Esophagus muscularis mucosa (tissue), 4 donors: ENCODE data around the gene SPANXN1. TPM values are rescaled to one million over a fixed set of nuclear protein-coding genes. Genes with fewer than 3 reads are reported as not detected.
"Not testable (repeated sequence)": the region's sequence is repeated elsewhere in the genome, so short reads cannot be mapped to it uniquely, and the experiment has no call there.

Experiments used
- DNase-seq: peaks from one replicate; pipeline ENCODE4 v3.0.0-alpha.2; 2017; ENCODE audit errors: extremely low spot score
- H3K27ac ChIP-seq, 4 donors: fragments of 200-600 bp; sonication (generic); replicated peaks in 1 of 4; 1 replicate in 3 of 4; 2 replicates in 1 of 4; pipeline ENCODE4 v1.5.1; 2016 to 2019; ENCODE audit warnings: mild to moderate bottlenecking in 1 of 4
- H3K27me3 ChIP-seq, 4 donors: fragments of 200-600 bp; sonication (generic); one replicate each; pipeline versions ENCODE4 v1.5.1 to v1.6.0; 2016 to 2019
- H3K36me3 ChIP-seq, 4 donors: fragments of 200-600 bp; sonication (generic); one replicate each; pipeline ENCODE4 v1.5.1; 2016 to 2019
- H3K4me1 ChIP-seq, 4 donors: fragments of 200-600 bp; sonication (generic); one replicate each; pipeline ENCODE4 v1.5.1; 2016 to 2019
- H3K4me3 ChIP-seq, 4 donors: fragments of 200-600 bp; sonication (generic); 1 replicate in 2 of 4; 2 replicates in 2 of 4; pipeline ENCODE4 v1.5.1; 2016 to 2019; ENCODE audit warnings: mild to moderate bottlenecking in 4 of 4, moderate library complexity in 1 of 4
- H3K9me3 ChIP-seq, 4 donors: fragments of 200-600 bp; sonication (generic); 1 replicate in 3 of 4; 2 replicates in 1 of 4; pipeline ENCODE4 v1.5.1; 2016 to 2019
- CTCF ChIP-seq, 3 experiments: fragments of 200-600 bp in 2 of 3; fragments of 450-650 bp in 1 of 3; sonication (generic) in 2 of 3; IDR thresholded peaks; one replicate each; pipeline ENCODE4 v1.5.1; 2017 to 2019; ENCODE audit warnings: antibody characterized with exemption in 3 of 3, mild to moderate bottlenecking in 2 of 3, moderate library complexity in 1 of 3
- EP300 ChIP-seq: sonication (generic); formaldehyde crosslinking; IDR thresholded peaks from one replicate; pipeline ENCODE4 v1.6.1; 2017; ENCODE audit warnings: antibody characterized with exemption
- POLR2A ChIP-seq: fragments of 450-650 bp; IDR thresholded peaks from one replicate; pipeline ENCODE4 v1.6.1; 2017; ENCODE audit warnings: antibody characterized with exemption, moderate library complexity, mild to moderate bottlenecking, low read depth
- POLR2AphosphoS5 ChIP-seq, 2 donors: sonication (generic); formaldehyde crosslinking; IDR thresholded peaks; one replicate each; pipeline ENCODE4 v1.6.1; 2017; ENCODE audit warnings: antibody characterized with exemption in 2 of 2
- WGBS: methylation state at CpG from one replicate; pipeline ENCODE4 v1.1.5; 2018; 5-methylcytosine and 5-hydroxymethylcytosine counted together
- intact Hi-C: fragments of 100-400 bp; cut with DNase I; formaldehyde crosslinking; loops from one replicate; pipeline ENCODE4 v1.15.1; 2023
- total RNA-seq, 4 donors: library from RNA; depleted of rRNA; stranded (reverse); fragments of >200 nt; gene quantifications; one replicate each; pipeline versions ENCODE4 v1.1.0 to v1.2.1, GENCODE V29; 2016

Gene SPANXN1
- total RNA-seq, result not detected

GRCh38 chrX:145247203-145247602, at the start of gene SPANXN1:
SPANXN1 (plus strand) TSS chrX:145247503; CDS start chrX:145247587, 84 bp downstream.
- H3K36me3 ChIP-seq, H3K27me3 ChIP-seq, intact Hi-C loops, DNase-seq, H3K4me3 ChIP-seq, H3K27ac ChIP-seq, H3K9me3 ChIP-seq, H3K4me1 ChIP-seq: not testable (repeated sequence)
- WGBS, result 0% methylated on average over 2 of the region's 4 CpGs

- no peak for DNase-seq
- intact Hi-C loops, result no loop called here
- Histone ChIP-seq H3K4me3 (no peak overlapping the region), H3K9me3 (no peaks in the 10 kb centered on the region), H3K4me1 (no peaks in the 10 kb centered on the region), H3K27me3 (no peaks in the 10 kb centered on the region), H3K36me3 (no peaks in the 10 kb centered on the region), H3K27ac (no peak overlapping the region)
- TF ChIP-seq CTCF (IDR thresholded peaks at IDR 0.05) (no peak), POLR2A (no peak), EP300 (no peak), POLR2AphosphoS5 (IDR thresholded peaks at IDR 0.05) (no peak)
- WGBS, result 50% methylated on average over 3 of the region's 3 CpGs
Measured at GRCh38 chrX:145199078-145199477, 48.2 kb upstream of the SPANXN1 start.

DNA sequence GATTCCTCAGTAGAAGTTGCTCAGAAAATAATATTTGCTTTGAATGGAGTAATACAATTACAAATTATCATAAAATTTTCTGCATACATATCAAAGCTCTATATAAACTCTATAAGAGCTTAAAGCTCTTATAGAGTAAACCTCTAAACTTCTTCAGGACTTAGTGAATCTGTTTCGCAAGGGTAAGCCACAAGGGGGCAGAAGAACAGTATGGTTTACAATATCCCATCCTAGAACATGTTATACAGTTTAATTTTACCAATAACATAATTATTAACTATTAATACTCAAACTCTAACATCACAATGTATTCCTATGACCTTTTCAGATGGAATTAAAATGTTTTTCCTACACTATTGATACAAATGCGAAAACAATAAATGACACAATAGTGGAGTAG, 33.8 kb upstream of the SPANXN1 start:
- Histone ChIP-seq H3K4me3 (no peak overlapping the region), H3K36me3 (no peaks in the 10 kb centered on the region), H3K4me1 (no peaks in the 10 kb centered on the region), H3K27ac (no peak overlapping the region), H3K9me3 (peaks cover 0 to 10% (median 0%) of the 10 kb centered on the region in 4 donors), H3K27me3 (no peaks in the 10 kb centered on the region)
- intact Hi-C loops, result no loop called here
- WGBS, result 42% methylated on average over 2 of the region's 2 CpGs
- TF ChIP-seq EP300 (no peak), POLR2AphosphoS5 (IDR thresholded peaks at IDR 0.05) (no peak), POLR2A (no peak), CTCF (IDR thresholded peaks at IDR 0.05) (no peak)
- DNase-seq, result no peak

DNA sequence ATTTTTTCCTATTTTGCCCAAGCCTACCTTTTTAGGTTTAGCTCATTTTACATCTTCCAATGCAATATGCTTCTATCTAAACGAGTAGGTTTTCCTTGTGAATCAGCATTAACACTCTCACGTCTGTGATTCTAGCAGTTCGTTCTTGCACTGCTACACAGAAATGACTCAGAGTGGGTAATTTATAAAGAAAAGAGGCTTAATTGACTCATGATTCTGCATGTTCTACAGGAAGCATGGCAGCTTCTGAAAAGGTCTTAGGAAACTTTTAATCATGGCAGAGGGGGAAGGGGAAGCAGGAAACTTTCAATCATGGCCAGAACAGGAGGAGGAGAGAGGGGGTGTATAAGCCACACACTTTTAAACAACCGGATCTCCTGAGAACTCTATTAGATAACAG, 44.9 kb downstream of the SPANXN1 start:
- no peak for DNase-seq
- H3K27me3 ChIP-seq, result no peaks in the 10 kb centered on the region
- H3K4me3 ChIP-seq, result no peak overlapping the region
- intact Hi-C loops, result no loop called here
- no peaks in the 10 kb centered on the region for H3K4me1 ChIP-seq
- WGBS, result 39% methylated on average over 4 of the region's 4 CpGs
- no peaks in the 10 kb centered on the region for H3K9me3 ChIP-seq
- H3K36me3 ChIP-seq, result no peaks in the 10 kb centered on the region
- TF ChIP-seq EP300, result no peak
- no peak for TF ChIP-seq CTCF (IDR thresholded peaks at IDR 0.05)
- no peak for TF ChIP-seq POLR2AphosphoS5 (IDR thresholded peaks at IDR 0.05)
- TF ChIP-seq POLR2A, result no peak
- no peak overlapping the region for H3K27ac ChIP-seq
